Keratinocyte (primary cell): Measurements from ENCODE around the gene NTHL1. TPM values are rescaled to one million over a fixed set of nuclear protein-coding genes. Genes with fewer than 3 reads are reported as not detected.

ENCODE experiments used
- DNase-seq: peaks from one replicate; pipeline ENCODE4 v3.0.0-alpha.2; 2011; ENCODE audit warnings: low read depth, missing footprints, low spot score
- FAIRE-seq: peaks from 2 replicates; lab custom pipeline; 2011; peaks lifted over from hg19 to GRCh38; lab: Jason Lieb, UNC
- H2AFZ ChIP-seq: 2 replicates; pipeline ENCODE4 v1.6.0; 2012; ENCODE audit warnings: low read length, control low read depth, inconsistent platforms; ENCODE audit not compliant: control insufficient read depth
- H3K27ac ChIP-seq: 2 replicates; pipeline ENCODE4 v1.5.1; 2011; ENCODE audit warnings: low read length; ENCODE audit not compliant: control insufficient read depth, insufficient read depth
- H3K27me3 ChIP-seq: 3 replicates; pipeline ENCODE4 v1.6.0; 2011; ENCODE audit warnings: low read length; ENCODE audit not compliant: control insufficient read depth, insufficient read depth; ENCODE audit errors: extremely low read depth
- H3K36me3 ChIP-seq, 2 experiments: 2 replicates in 1 of 2; 3 replicates in 1 of 2; pipeline ENCODE4 v1.5.1; 2011; ENCODE audit warnings: low read length in 2 of 2, mild to moderate bottlenecking in 1 of 2; ENCODE audit not compliant: control insufficient read depth in 2 of 2, insufficient read depth in 2 of 2; ENCODE audit errors: extremely low read depth in 1 of 2
- H3K4me1 ChIP-seq: 3 replicates; pipeline ENCODE4 v1.5.1; 2011; ENCODE audit warnings: low read length; ENCODE audit not compliant: control insufficient read depth, insufficient read depth; ENCODE audit errors: extremely low read depth
- H3K4me2 ChIP-seq: 3 replicates; pipeline ENCODE4 v1.6.0; 2011; ENCODE audit warnings: low read depth, low read length; ENCODE audit not compliant: control insufficient read depth, insufficient read depth; ENCODE audit errors: extremely low read depth
- H3K4me3 ChIP-seq, 3 experiments: fragments of 200-600 bp in 1 of 3; sonication (generic) in 1 of 3; 2 replicates in 2 of 3; 3 replicates in 1 of 3; pipeline ENCODE4 v1.5.1; 2011 to 2016; ENCODE audit warnings: low read length in 3 of 3, mild to moderate bottlenecking in 3 of 3, control low read depth in 2 of 3, inconsistent platforms in 1 of 3, low read depth in 1 of 3, mixed read lengths in 1 of 3, mixed run types in 1 of 3, moderate library complexity in 1 of 3; ENCODE audit not compliant: control insufficient read depth in 2 of 3, insufficient read depth in 2 of 3; ENCODE audit errors: extremely low read depth in 1 of 3
- H3K79me2 ChIP-seq: 2 replicates; pipeline ENCODE4 v1.6.0; 2012; ENCODE audit warnings: low read length; ENCODE audit not compliant: control insufficient read depth, insufficient read depth
- H3K9ac ChIP-seq: 3 replicates; pipeline ENCODE4 v1.6.0; 2011; ENCODE audit warnings: low read length; ENCODE audit not compliant: control insufficient read depth, insufficient read depth; ENCODE audit errors: extremely low read depth
- H3K9me1 ChIP-seq: 3 replicates; pipeline ENCODE4 v1.6.0; 2011; ENCODE audit warnings: low read length; ENCODE audit not compliant: control insufficient read depth, insufficient read depth; ENCODE audit errors: extremely low read depth
- H3K9me3 ChIP-seq: 2 replicates; pipeline ENCODE4 v1.5.1; 2012; ENCODE audit warnings: low read depth, low read length; ENCODE audit not compliant: control insufficient read depth
- H4K20me1 ChIP-seq: 3 replicates; pipeline ENCODE4 v1.6.0; 2011; ENCODE audit warnings: low read length; ENCODE audit not compliant: control insufficient read depth, insufficient read depth; ENCODE audit errors: extremely low read depth
- CTCF ChIP-seq, 3 experiments: IDR thresholded peaks in 1 of 3; conservative IDR thresholded peaks in 1 of 3; optimal IDR thresholded peaks in 1 of 3; 2 replicates in 2 of 3; 3 replicates in 1 of 3; pipeline versions ENCODE3 to v1.5.1; 2011; ENCODE audit warnings: low read length in 3 of 3, mild to moderate bottlenecking in 3 of 3, moderate library complexity in 2 of 3, control low read depth in 1 of 3, inconsistent platforms in 1 of 3; ENCODE audit not compliant: insufficient read depth in 2 of 3; ENCODE audit errors: extremely low read depth in 1 of 3
- EZH2 ChIP-seq: IDR thresholded peaks from one replicate; pipeline ENCODE4 v1.6.1; 2012; ENCODE audit warnings: inconsistent platforms, mild to moderate bottlenecking, low read length, moderate library complexity
- dilution Hi-C: fragments of 300-500 bp; cut with MboI; formaldehyde crosslinking; loops from one replicate; pipeline ENCODE4 v1.7.0; 2020; ENCODE audit warnings: low sequenced_read_pairs; ENCODE audit not compliant: extremely low pct_ligation_motif_present
- polyA plus RNA-seq, 5 experiments: library from polyadenylated mRNA; depleted of rRNA in 3 of 5; stranded (reverse) in 3 of 5; stranded (forward) in 1 of 5; unstranded in 1 of 5; fragments of >200 nt; gene quantifications; 1 replicate in 1 of 5; 2 replicates in 3 of 5; 3 replicates in 1 of 5; pipeline versions ENCODE4 v1.2.1 to v1.2.3, GENCODE V29; 2011 to 2012; ENCODE audit warnings: missing spikeins in 2 of 5, low read depth in 1 of 5, low replicate concordance in 1 of 5

The NTHL1 gene
- polyA plus RNA-seq, 1 donor (not counting 4 experiments of a cell fraction or from before 2014, with no cell fraction given), result 8.5 TPM

GRCh38 chr16:1997494-1998359, 49.9 kb downstream of the NTHL1 start:
- dilution Hi-C loops, result no loop called here
- DNase-seq (no peak), FAIRE-seq (no peak)
- peaks cover 40 to 42% of the 10 kb centered on the region in 2 experiments for H3K36me3 ChIP-seq
- H3K4me2 ChIP-seq, result no peak overlapping the region
- no peaks in the 10 kb centered on the region for H3K27me3 ChIP-seq
- H3K4me1 ChIP-seq, result peaks cover 4% of the 10 kb centered on the region
- no peak overlapping the region for H3K27ac ChIP-seq
- H3K9me1 ChIP-seq, result no peaks in the 10 kb centered on the region
- peaks cover 12% of the 10 kb centered on the region for H4K20me1 ChIP-seq
- peaks cover 12% of the 10 kb centered on the region for H3K79me2 ChIP-seq
- TF ChIP-seq EZH2 (no peak), CTCF (optimal IDR thresholded peaks at IDR 0.05 in 1 of 3, IDR thresholded peaks at IDR 0.05 in 1 of 3, conservative IDR thresholded peaks at IDR 0.05 in 1 of 3; ENCODE audit: extremely low read depth in 1 of 3, insufficient read depth in 2 of 3, low read length in 3 of 3) (no peak)
- H3K9ac ChIP-seq, result no peak overlapping the region
- H2AFZ ChIP-seq, result no peak overlapping the region
- H3K4me3 ChIP-seq, result no peak overlapping the region
- no peaks in the 10 kb centered on the region for H3K9me3 ChIP-seq

GRCh38 chr16:1993731-1994131, 53.9 kb downstream of the NTHL1 start:
- H3K79me2 ChIP-seq, result no peaks in the 10 kb centered on the region
- H3K36me3 ChIP-seq, result peaks cover 13 to 20% of the 10 kb centered on the region in 2 experiments
- peak; percentile 34 for FAIRE-seq
- H3K9me3 ChIP-seq, result no peaks in the 10 kb centered on the region
- no peak overlapping the region for H3K4me3 ChIP-seq
- no peak for DNase-seq
- peaks cover 25% of the 10 kb centered on the region for H3K4me1 ChIP-seq
- H3K9ac ChIP-seq, result no peak overlapping the region
- H3K4me2 ChIP-seq, result no peak overlapping the region
- TF ChIP-seq CTCF (optimal IDR thresholded peaks at IDR 0.05 in 1 of 3, IDR thresholded peaks at IDR 0.05 in 1 of 3, conservative IDR thresholded peaks at IDR 0.05 in 1 of 3; ENCODE audit: extremely low read depth in 1 of 3, insufficient read depth in 2 of 3, low read length in 3 of 3) (no peak), EZH2 (no peak)
- peaks cover 3% of the 10 kb centered on the region for H4K20me1 ChIP-seq
- peaks cover 26% of the 10 kb centered on the region for H3K27me3 ChIP-seq
- dilution Hi-C loops, result no loop called here
- no peaks in the 10 kb centered on the region for H3K9me1 ChIP-seq
- no peak overlapping the region for H3K27ac ChIP-seq
- no peak overlapping the region for H2AFZ ChIP-seq
